ENCODE measurements around the gene PTPRM.

The PTPRM gene

GRCh38 chr18:7871560-7872456 lies 304.7 kb downstream of the PTPRM start:
- no peak for DNase-seq

DNA sequence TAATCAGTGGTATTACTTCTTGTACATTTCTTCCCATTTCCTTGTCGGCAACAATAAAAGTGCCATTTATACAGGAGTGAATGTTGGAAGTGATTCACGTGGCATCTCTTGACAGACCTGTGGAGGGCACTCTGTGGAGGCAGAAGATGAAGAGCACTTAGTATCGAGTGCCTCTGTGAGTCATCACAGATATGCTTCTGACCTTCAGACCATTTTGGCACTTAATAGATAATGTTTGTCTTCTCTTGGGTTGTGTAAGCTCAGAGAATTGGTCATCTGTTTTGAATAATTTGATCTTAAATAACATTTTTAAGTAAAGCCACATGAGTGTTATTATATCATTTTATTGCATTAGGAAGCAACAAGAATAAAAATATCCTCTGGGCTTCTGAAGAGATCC lies 305.5 kb downstream of the PTPRM start:
- peak; percentile 27 for DNase-seq

GRCh38 chr18:7873316-7873715 lies 306.2 kb downstream of the PTPRM start:
- DNase-seq, result no peak

DNA sequence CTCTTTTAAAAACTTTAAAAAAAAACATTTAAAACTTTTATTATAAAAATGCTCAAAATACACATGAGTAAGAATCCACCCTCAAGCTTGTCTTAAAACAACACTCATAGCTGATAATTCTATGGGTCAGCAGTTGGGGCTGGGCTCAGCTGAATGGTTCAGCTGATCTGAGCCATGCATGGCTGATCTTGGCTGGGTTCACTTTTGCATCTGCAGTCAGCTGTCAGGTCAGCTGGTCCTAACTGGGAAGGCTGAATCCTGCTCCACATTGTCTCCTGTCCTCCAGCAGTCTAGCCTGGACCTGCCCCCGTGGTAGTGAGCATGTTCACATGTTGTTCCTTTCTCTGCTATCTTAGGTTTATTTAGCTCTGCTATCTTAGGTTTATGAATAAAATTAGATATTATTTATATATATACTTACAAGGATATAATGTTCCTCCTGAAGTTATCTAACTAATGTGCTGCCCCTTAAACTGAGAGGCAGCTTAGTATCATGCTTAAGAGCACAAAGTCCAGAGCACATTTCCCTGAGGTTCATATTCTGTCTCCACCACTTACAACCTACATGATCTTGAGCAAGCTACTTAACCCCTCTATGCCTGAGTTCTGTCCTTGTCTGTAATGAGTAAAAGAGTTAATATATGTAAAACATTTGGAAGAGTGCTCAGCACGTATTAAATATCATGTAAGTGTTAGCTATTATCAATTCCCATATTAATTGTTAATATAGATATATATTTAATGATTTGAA lies 309.4 kb downstream of the PTPRM start:
- no peak for DNase-seq

DNA sequence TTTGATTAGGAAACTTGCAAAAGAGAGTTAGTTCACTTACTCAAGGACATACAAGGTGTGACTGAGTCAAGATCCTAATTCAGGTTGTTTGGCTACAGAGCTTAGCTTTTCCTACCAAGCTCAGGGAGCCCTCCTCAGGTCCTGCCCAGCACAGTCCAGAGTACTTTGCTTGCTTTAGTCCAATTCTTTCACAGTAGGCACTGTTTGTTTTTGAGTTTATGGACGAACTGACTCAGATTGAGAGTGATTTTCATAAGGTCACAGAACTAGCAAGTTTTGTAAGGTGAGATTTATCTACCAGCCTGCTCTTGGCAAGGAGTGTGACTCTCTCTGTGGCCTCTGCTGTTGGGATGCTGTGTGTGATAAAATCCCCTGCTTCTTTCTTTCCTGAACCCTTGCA lies 310.5 kb downstream of the PTPRM start:
- DNase-seq, result no peak

- peak; percentile 66 for DNase-seq
These were observed 311.4 kb downstream of the PTPRM start for GRCh38 chr18:7878265-7879211.

DNA sequence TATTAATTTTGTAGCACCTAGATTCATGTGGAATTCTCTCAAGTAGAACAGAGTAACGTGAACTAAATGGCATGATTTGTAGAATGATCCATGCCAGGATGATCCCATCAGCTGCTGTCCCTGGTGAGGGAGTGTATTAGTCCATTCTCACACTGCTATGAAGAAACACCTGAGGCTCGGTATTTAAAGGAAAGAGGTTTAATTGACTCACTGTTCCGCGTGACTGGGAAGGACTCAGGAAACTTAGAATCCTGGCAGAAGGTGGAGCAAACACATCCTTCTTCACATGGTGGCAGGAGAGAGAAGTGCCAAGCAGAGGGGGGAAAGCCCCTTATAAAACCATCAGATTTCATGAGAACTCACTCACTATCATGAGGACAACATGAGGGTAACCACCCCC lies 312.6 kb downstream of the PTPRM start:
- no peak for DNase-seq

DNA sequence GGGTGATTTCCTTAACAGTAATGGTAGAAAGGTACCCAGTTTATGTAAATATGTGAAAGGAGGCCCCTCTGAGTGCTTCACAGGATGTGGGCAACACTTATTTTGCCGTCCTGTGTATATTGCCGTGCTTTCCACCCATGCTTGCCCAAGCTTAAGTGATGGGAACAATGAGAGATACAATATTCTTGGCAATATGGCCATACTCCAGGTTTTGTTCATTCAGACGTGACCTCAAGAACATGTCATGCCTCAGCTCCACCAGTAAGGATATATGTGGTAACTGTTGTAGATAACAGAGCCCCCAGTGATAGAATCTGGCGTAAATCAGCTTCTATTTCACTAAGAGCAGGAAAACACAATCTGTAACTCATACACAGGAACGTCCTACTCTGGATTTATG lies 318.7 kb downstream of the PTPRM start:
- no peak for DNase-seq

- DNase-seq, result no peak
These were observed 319.3 kb downstream of the PTPRM start for GRCh38 chr18:7886436-7886835.

GRCh38 chr18:7889515-7889914 lies 322.4 kb downstream of the PTPRM start:
- no peak for DNase-seq

DNA sequence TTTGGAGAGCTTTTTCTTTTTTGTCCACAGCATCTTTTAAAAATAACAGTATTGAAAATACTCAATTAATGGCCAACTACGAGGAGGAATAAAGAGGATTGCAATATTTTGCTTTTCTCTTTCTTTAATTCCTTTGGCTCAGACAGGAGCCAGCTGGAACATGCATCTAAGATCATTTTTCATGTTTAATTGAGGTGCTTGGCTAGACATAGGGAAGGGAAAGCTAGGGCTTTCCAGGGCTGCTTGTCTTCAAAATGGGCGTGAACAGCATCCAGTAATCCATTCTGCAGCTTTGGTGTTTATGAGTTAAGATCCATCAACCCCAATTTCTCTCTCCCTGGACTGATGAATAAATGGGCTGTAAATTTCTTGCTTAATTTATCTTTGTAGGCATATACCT lies 323.0 kb downstream of the PTPRM start:
- DNase-seq, result no peak

DNA sequence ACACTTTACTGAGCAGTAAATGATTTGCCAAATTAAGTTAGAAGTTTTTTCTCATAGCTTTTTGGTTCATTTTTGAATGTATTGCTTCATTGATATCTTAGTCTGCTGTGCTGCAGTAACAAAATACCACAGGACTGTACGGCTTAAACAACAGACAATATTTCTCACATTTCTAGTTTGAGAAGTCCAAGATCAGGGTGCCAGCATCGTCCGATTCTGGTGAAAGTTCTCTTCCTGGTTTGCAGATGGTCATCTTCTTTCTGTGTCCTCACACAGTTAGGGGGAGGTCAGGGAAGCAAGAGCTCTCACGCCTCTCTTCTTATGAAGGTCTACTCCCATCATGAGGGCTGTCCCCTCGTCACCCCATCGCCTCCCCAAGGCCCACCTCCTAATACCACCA lies 325.4 kb downstream of the PTPRM start:
- DNase-seq, result no peak

DNA sequence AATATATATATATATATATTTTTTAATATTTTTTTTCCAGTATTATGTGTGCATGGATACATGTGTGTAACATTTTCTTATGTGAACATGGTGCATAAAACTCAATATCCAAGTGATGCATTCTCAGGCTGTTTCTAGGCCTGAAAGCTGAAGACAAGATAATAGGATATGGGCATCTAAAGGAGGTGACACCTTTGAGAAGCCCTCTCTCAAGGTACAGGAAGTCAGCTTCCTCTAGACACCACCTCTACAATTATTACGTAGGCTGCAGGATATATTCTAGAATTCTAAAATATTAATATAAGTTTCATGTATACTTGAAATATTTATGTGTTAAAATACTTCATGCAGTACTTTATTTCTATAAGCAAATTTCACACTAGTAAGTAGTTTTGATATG lies 327.5 kb downstream of the PTPRM start:
- no peak for DNase-seq

- DNase-seq, result no peak
These were observed 328.2 kb downstream of the PTPRM start for GRCh38 chr18:7895346-7895745.

GRCh38 chr18:7896161-7896560 lies 329.0 kb downstream of the PTPRM start:
- no peak for DNase-seq

GRCh38 chr18:7896805-7897518 lies 329.8 kb downstream of the PTPRM start:
- no peak for DNase-seq

GRCh38 chr18:7898181-7898580 lies 331.1 kb downstream of the PTPRM start:
- DNase-seq, result no peak

DNA sequence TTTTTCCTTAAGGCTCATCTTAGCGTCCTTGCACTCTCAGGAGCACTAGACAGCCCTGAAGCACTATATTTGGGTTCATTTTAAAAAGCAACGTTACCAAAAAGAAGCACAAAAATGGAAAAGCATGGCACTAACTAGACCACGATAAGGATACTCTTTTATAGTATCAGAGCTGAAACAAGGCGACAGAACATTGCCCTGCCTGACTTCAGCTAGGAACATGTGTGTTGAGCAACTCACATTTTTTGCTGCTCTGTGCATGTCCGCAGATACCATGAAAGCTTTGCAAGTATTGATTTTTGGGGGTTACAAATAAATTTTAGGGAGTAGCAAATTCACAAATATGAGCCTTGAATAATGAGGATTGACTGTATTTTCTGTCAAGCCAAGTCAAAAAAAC lies 332.0 kb downstream of the PTPRM start:
- DNase-seq, result no peak

GRCh38 chr18:7900091-7900490 lies 333.0 kb downstream of the PTPRM start:
- DNase-seq, result no peak

GRCh38 chr18:7901657-7902056 lies 334.5 kb downstream of the PTPRM start:
- DNase-seq, result no peak

DNA sequence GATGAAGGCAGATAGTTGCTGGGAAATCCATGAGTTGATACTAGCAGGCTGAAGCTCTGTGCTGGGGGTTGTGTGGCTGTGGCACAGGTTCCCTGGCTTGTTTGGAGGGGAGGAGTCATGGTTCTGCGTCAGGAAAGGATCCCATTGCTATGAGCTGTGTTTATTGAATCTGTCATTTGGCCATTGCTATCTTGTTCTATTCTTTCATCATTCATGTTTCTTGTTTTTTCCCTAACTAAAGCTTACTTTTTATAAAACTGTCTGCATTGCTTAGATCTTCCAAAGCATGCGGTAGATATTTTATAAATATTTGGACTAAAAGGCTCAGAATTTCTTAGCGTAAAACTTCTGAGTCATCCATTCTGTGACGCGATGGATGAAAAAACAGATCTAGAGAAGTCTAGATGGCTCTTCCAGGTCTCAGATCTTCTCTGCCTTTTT lies 335.3 kb downstream of the PTPRM start:
- no peak for DNase-seq

DNA sequence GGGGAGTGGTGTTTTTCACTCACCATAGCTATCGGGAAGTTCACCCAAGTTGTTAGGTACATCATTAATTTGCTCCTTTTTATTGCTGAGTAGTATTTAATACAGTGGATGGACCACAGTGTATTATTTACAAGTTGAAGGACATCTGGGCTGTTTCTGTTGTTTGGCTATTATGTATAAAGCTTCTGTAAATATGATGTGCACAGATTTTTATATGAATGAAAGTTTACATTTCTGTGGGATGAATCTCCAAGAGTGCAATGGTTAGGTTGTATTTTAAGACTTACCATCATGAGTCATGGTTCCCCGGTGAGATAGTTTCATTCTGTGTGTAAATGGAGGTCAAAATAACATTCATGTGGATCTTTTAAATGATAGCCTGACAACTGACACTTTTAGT lies 337.4 kb downstream of the PTPRM start:
- no peak for DNase-seq

All from NCI-H774 (cell line).